ENCODE data around the gene BRMS1L.

GRCh38 chr14:35855876-35856481, 29.8 kb downstream of the BRMS1L start:
- TF ChIP-seq, protein P1, sequence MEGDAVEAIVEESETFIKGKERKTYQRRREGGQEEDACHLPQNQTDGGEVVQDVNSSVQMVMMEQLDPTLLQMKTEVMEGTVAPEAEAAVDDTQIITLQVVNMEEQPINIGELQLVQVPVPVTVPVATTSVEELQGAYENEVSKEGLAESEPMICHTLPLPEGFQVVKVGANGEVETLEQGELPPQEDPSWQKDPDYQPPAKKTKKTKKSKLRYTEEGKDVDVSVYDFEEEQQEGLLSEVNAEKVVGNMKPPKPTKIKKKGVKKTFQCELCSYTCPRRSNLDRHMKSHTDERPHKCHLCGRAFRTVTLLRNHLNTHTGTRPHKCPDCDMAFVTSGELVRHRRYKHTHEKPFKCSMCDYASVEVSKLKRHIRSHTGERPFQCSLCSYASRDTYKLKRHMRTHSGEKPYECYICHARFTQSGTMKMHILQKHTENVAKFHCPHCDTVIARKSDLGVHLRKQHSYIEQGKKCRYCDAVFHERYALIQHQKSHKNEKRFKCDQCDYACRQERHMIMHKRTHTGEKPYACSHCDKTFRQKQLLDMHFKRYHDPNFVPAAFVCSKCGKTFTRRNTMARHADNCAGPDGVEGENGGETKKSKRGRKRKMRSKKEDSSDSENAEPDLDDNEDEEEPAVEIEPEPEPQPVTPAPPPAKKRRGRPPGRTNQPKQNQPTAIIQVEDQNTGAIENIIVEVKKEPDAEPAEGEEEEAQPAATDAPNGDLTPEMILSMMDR (IDR thresholded peaks at IDR 0.05) = no peak
- TF ChIP-seq POLR2A (IDR thresholded peaks at IDR 0.05) = no peak

All from testis (tissue), 2 donors.